GM12891 (cell line): ENCODE measurements around the gene KCNIP4.

Experiments
- PAX5 ChIP-seq: IDR thresholded peaks from 2 replicates; pipeline ENCODE4 v1.6.1; 2011; ENCODE audit warnings: low read length, moderate library complexity, mild to moderate bottlenecking; ENCODE audit not compliant: insufficient read depth, severe bottlenecking
- POLR2A ChIP-seq: IDR thresholded peaks from 2 replicates; pipeline ENCODE4 v1.6.1; 2011; ENCODE audit warnings: low read depth, low read length, control low read depth
- POLR2AphosphoS5 ChIP-seq: IDR thresholded peaks from 2 replicates; pipeline ENCODE4 v1.6.1; 2011; ENCODE audit warnings: low read depth, low read length, control low read depth
- POU2F2 ChIP-seq: IDR thresholded peaks from 2 replicates; pipeline ENCODE4 v1.6.1; 2011; ENCODE audit warnings: low read depth, mild to moderate bottlenecking, control low read depth, low read length, moderate library complexity
- SPI1 ChIP-seq: IDR thresholded peaks from 2 replicates; pipeline ENCODE4 v1.6.1; 2011; ENCODE audit warnings: low read depth, low read length, control low read depth
- TAF1 ChIP-seq: IDR thresholded peaks from 2 replicates; pipeline ENCODE4 v1.6.1; 2011; ENCODE audit warnings: low read depth, low read length, control low read depth

- TF ChIP-seq TAF1 (no peak), POLR2AphosphoS5 (no peak), POLR2A (no peak), PAX5 (no peak), SPI1 (no peak), POU2F2 (no peak)
Observed at GRCh38 chr4:21856754-21857153, 91.8 kb downstream of the KCNIP4 start.
